Ovary (tissue), 9 donors: ENCODE measurements around the gene TRANK1. TPM values are rescaled to one million over a fixed set of nuclear protein-coding genes. Genes with fewer than 3 reads are reported as not detected.
"Not testable (repeated sequence)": the region's sequence is repeated elsewhere in the genome, so short reads cannot be mapped to it uniquely, and the experiment has no call there.

Experiments used
- DNase-seq, 5 donors: peaks; one replicate each; pipeline ENCODE4 v3.0.0-alpha.2; 2019 to 2020
- H3K27ac ChIP-seq, 2 donors: fragments of 200-600 bp; one replicate each; pipeline versions ENCODE4 v1.5.1 to v1.8.0; 2019 to 2022
- H3K27me3 ChIP-seq: fragments of 200-600 bp; one replicate; pipeline ENCODE4 v1.8.0; 2022
- H3K36me3 ChIP-seq: fragments of 200-600 bp; sonication (generic); one replicate; pipeline ENCODE4 v1.5.1; 2019
- H3K4me1 ChIP-seq: one replicate; pipeline ENCODE4 v1.8.1; 2013; ENCODE audit warnings: mild to moderate bottlenecking, moderate library complexity; ENCODE audit not compliant: insufficient read depth
- H3K4me3 ChIP-seq: fragments of 200-600 bp; sonication (generic); one replicate; pipeline ENCODE4 v1.5.1; 2017
- H3K9me3 ChIP-seq, 2 donors: fragments of 200-600 bp in 1 of 2; sonication (generic) in 1 of 2; one replicate each; pipeline versions ENCODE4 v1.5.1 to v1.8.1; 2013 to 2019; ENCODE audit warnings: mild to moderate bottlenecking in 1 of 2, moderate library complexity in 1 of 2
- EP300 ChIP-seq: sonication (generic); formaldehyde crosslinking; IDR thresholded peaks from one replicate; pipeline ENCODE4 v1.6.1; 2017; ENCODE audit warnings: antibody characterized with exemption
- POLR2A ChIP-seq: fragments of 450-650 bp; IDR thresholded peaks from one replicate; pipeline ENCODE4 v1.6.1; 2017; ENCODE audit warnings: antibody characterized with exemption, mild to moderate bottlenecking, moderate library complexity
- WGBS, 3 donors: extraction: QIAGEN DNeasy Blood & Tissue Kit in 1 of 3; methylation state at CpG; one replicate each; pipeline versions ENCODE4 v1.1.5 to v1.1.7; 2013 to 2017; 5-methylcytosine and 5-hydroxymethylcytosine counted together
- intact Hi-C, 4 donors: fragments of 100-400 bp; cut with DNase I; formaldehyde crosslinking; loops; one replicate each; pipeline versions ENCODE4 v1.11.0 to v1.15.1; 2022 to 2023
- polyA plus RNA-seq, 2 donors: library from polyadenylated mRNA; stranded (reverse); fragments of 200-250 nt in 1 of 2; fragments of 350-450 nt in 1 of 2; fragmentation: Illumina TruSeq in 1 of 2; extraction: RNeasy Lipid Tissue Mini Kit (QIAGEN cat#74804) in 1 of 2; gene quantifications; one replicate each; pipeline ENCODE4 v1.2.3, GENCODE V29; 2013 to 2014
- total RNA-seq, 7 donors: library from RNA; depleted of rRNA in 2 of 7; stranded (reverse); fragments of >200 nt in 2 of 7; fragmentation: NEBNext Ultra II Directional in 3 of 7; extraction: Animal tissue kit (Norgen Biotek cat#: 25700) in 3 of 7; gene quantifications; one replicate each; pipeline versions ENCODE4 v1.1.0 to v1.2.4, GENCODE V29; 2016 to 2023
- TF ChIP-seq, protein P1 (sequence below), 3 donors: fragments of 450-650 bp in 2 of 3; fragments of 200-600 bp in 1 of 3; IDR thresholded peaks; one replicate each; pipeline versions ENCODE4 v1.5.1 to v1.8.0; 2016 to 2022; ENCODE audit warnings: antibody characterized with exemption in 3 of 3, mild to moderate bottlenecking in 1 of 3
- donor health status: DM: no; HTN: no; CAD: no; lungs with moderate emphysema.
- donor health status: DM: no; HTN: no; CAD: no.
- donor health status: Bipolar disorder and iron deficiency.
- donor health status: DM: yes; HTN: yes; CAD: no.
- donor health status: DM: no; HTN: no; CAD: no.
- donor health status: DM: yes; HTN: yes; CAD: no.

The TRANK1 gene
- total and polyA plus RNA-seq, 9 donors, result 10.7 to 42.4 (median 24.6) TPM

DNA sequence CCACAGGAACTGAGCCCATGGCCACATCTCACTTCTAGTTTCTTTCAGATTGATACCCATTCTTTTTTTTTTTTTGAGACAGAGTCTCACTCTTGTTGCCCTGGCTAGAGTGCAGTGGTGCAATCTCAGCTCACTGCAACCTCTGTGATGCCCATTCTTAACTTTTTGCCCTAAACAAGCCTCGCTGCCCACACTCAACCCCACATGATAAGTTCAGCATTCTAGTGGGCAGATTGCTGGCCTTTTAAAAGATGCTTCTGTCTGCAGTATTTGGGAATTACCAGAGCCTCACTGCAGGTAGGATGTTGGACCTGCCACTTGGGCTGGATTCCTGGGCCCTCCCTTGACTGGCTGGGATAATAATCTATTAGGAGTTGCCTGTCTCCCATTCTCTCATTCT lies 51.0 kb downstream of the TRANK1 start:
- Histone ChIP-seq H3K9me3 (no peaks in the 10 kb centered on the region), H3K36me3 (no peaks in the 10 kb centered on the region), H3K27ac (no peak overlapping the region), H3K4me3 (no peak overlapping the region), H3K27me3 (no peaks in the 10 kb centered on the region), H3K4me1 (no peaks in the 10 kb centered on the region)
- no peak for TF ChIP-seq EP300
- TF ChIP-seq, protein P1, sequence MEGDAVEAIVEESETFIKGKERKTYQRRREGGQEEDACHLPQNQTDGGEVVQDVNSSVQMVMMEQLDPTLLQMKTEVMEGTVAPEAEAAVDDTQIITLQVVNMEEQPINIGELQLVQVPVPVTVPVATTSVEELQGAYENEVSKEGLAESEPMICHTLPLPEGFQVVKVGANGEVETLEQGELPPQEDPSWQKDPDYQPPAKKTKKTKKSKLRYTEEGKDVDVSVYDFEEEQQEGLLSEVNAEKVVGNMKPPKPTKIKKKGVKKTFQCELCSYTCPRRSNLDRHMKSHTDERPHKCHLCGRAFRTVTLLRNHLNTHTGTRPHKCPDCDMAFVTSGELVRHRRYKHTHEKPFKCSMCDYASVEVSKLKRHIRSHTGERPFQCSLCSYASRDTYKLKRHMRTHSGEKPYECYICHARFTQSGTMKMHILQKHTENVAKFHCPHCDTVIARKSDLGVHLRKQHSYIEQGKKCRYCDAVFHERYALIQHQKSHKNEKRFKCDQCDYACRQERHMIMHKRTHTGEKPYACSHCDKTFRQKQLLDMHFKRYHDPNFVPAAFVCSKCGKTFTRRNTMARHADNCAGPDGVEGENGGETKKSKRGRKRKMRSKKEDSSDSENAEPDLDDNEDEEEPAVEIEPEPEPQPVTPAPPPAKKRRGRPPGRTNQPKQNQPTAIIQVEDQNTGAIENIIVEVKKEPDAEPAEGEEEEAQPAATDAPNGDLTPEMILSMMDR (IDR thresholded peaks at IDR 0.05), result no peak
- no peak for TF ChIP-seq POLR2A
- WGBS, 3 donors, result 96 to 100% (median 97%) methylated on average over 1 of the region's 1 CpG
- intact Hi-C loops, result no loop called here
- no peak for DNase-seq

DNA sequence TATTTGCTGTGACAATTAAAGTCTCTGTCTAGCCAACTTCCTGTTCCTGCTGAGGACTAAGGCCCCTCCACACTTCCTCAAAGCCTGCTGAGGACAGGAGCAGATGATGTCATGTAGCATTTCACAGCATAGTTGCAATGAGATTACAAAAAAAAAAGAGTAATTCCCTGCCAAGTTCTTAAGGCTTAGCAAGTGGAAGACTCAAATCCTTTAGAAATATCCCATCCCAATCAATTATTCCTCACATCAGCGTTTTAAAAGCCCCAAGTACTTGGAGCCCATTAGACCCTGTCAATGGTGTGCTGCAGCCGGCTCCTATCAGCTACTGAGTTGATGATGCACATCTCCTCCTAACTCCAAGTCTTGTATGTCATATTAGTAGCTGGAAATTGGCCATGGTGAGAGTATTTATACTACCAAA lies 51.7 kb downstream of the TRANK1 start:
- Histone ChIP-seq H3K36me3 (no peaks in the 10 kb centered on the region), H3K27ac (no peak overlapping the region), H3K27me3 (no peaks in the 10 kb centered on the region), H3K4me1 (no peaks in the 10 kb centered on the region), H3K9me3 (no peaks in the 10 kb centered on the region), H3K4me3 (no peak overlapping the region)
- intact Hi-C loops, result no loop called here
- no peak for DNase-seq
- WGBS, 3 donors, result 52 to 64% (median 62%) methylated on average over 2 of the region's 2 CpGs
- TF ChIP-seq EP300 (no peak), POLR2A (no peak)
- TF ChIP-seq, protein P1 (IDR thresholded peaks at IDR 0.05), result no peak

DNA sequence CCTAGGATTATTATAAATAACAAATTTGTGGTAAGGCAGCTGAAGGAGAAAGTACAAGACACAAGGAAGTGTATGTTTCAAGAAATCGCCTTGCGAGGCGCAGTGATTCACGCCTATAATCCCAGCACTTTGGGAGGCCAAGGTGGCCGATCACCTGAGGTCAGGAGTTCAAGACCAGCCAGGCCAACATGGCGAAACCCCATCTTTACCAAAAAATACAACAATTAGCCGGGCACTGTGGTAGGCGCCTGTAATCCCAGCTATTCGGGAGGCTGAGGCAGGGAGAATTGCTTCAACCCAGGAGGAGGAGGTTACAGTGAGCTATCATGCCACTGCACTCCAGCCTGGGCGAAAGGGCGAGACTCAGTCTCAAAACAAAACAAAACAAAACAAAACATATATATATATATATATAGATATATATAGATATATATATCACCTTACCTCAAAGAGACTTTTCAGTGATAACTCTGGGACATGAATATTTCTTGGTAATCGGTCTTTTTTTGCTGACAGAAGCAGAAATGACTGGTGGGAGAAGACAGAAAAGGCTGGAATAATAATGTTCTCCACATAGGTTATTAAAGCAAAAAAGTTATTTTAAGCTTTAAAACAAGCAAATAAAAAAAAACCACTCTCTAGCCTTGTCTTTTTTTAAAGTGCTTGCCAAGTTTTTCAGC lies 52.3 kb downstream of the TRANK1 start:
- intact Hi-C loops, result no loop called here
- TF ChIP-seq EP300 (no peak), POLR2A (no peak)
- TF ChIP-seq, protein P1 (IDR thresholded peaks at IDR 0.05), result no peak
- WGBS, 3 donors, result 85% methylated on average over 12 of the region's 12 CpGs
- Histone ChIP-seq H3K27me3 (no peaks in the 10 kb centered on the region), H3K4me3 (no peak overlapping the region), H3K9me3 (no peaks in the 10 kb centered on the region), H3K36me3 (no peaks in the 10 kb centered on the region), H3K27ac (no peak overlapping the region), H3K4me1 (no peaks in the 10 kb centered on the region)
- no peak for DNase-seq

DNA sequence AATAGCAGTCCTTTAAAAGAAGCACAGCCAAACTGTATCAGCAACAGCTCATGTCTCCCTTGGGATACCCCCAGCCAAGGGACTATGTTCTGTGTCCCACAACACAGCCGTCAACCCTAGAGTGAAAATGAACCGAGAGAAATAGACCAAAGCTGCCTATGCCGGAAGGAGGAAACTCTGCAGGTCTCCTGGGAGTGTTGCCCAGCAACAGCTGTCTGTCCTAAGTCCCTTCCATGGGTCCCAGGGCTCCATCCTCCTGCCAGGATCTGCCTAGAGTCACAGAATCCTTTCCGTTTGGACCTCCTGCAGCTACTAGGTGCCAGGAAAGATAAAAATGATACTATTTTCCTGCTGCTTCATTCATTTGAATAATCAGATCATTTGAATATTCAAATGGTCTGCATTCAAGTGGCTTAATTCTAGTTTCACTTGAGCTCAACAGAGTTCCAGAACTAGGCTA lies 53.1 kb downstream of the TRANK1 start:
- no peak for DNase-seq
- H3K4me1 ChIP-seq, result no peaks in the 10 kb centered on the region
- WGBS, 3 donors, result 61 to 70% (median 67%) methylated on average over 4 of the region's 4 CpGs
- H3K27ac ChIP-seq, result no peak overlapping the region
- H3K36me3 ChIP-seq, result no peaks in the 10 kb centered on the region
- H3K27me3 ChIP-seq, result no peaks in the 10 kb centered on the region
- H3K9me3 ChIP-seq, result no peaks in the 10 kb centered on the region
- no peak for TF ChIP-seq EP300
- TF ChIP-seq, protein P1 (IDR thresholded peaks at IDR 0.05), result no peak
- no peak for TF ChIP-seq POLR2A
- intact Hi-C loops, result no loop called here
- no peak overlapping the region for H3K4me3 ChIP-seq

DNA sequence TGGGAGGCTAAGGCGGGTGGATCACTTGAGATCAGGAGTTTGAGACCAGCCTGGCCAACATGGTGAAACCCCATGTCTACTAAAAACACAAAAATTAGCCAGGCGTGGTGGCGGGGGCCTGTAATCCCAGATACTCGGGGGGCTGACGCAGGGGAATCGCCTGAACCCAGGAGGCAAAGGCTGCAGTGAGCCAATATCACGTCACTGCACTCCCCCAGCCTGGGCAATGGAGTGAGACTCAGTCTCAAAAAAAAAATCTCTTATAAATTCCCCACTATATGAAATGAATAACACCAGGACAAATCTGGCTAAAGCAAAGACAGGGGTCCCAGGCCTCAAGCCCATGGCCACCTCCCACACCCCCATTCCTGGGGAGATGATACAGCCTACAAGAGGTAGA lies 53.8 kb downstream of the TRANK1 start:
- DNase-seq, H3K4me3 ChIP-seq, intact Hi-C loops, H3K4me1 ChIP-seq, H3K9me3 ChIP-seq, H3K27ac ChIP-seq, H3K36me3 ChIP-seq, H3K27me3 ChIP-seq: not testable (repeated sequence)
- 81 to 97% (median 96%) methylated on average over 7 of the region's 7 CpGs for WGBS, 3 donors
